Measurements from ENCODE around the gene G3BP2.
"Not testable (repeated sequence)": the region's sequence is repeated elsewhere in the genome, so short reads cannot be mapped to it uniquely, and the experiment has no call there.

Gene G3BP2

DNA sequence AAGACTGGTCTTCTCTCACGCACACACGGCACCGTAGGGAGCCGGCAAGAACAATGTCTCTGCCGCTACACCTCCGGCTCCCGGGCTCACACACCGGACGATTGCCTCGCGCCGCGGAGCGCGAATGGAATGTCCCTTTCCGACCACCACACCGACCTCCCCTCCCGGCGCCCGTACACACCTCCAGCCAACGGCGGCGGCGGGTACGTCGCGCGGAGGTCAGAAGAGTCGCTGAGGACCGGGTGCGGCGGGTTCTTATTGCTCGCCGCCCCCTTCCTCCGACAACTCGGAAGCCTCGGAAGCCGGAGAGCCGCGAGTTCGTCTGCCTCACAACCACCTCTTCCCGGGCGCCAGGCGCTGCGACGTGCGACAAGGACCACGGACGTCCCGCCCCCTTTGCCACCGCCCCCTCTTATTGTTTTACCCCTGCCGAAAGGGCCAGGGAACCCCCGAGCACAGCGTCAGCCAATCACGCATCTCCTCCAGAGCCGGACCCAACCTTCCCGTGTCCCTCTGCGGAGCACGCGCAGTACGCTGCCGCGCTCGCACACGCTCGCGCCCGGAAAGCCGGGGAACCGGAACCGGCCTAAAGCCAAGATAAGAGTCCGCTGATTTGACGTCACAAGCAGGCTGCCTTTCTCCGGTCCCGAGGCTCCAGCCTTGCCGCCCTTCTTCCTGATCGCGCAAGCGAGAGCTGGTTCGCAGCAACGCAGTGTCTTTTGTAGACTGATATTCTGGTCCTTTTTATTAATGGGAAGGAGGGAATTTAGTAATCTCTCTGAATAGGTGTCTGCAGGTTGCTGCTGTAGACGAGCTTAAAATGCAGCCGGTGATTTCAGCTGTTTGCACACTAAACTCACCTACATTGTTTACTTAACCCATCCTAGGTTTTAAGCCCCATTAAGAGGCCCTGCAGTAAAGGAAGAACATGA is at the start of gene G3BP2:
Gene G3BP2, minus strand, starts transcription at position 385 of the 932 bp plus-strand sequence. CDS start 11,386 bp downstream, outside the sequence.
- DNase-seq = peak; percentile 99

DNA sequence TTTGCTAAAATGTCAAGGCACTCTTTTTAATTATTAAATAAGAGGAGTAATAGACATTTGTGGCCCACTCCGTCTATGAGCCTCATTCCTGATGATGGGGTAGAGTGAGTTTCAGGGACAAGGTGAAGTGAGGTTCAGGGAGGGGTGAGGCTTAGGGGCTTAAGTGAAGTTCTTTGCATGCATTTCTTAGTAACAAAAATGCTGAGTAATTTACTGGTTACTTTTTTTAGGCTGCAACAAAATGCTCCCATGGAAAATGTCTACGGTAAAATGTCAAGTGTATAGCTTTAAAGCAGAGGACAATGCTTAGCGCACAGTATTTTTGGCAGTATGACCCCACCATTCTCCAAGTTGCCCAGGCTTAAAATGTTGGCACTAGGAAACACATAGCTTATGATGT is 49.2 kb upstream of the G3BP2 start:
- DNase-seq = no peak

DNA sequence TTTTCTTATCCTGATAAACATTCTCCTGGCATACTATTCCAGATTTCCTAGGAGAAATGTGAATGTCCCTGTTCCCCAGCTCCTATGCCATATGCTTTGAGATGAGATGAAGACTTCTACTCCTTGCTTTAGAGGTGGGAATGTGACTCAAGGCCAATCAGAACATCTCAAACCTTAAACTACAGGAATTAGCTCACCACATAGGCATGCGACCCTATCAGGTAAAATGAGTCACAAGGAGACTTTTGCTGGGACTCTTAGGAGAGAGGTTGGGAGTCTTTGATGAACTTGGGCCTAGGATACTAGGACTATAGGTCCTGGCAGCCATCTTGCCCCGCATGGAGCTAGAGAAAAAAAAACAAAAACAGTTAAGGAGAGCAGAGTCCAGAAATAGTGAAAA is 45.3 kb upstream of the G3BP2 start:
- no peak for DNase-seq

DNA sequence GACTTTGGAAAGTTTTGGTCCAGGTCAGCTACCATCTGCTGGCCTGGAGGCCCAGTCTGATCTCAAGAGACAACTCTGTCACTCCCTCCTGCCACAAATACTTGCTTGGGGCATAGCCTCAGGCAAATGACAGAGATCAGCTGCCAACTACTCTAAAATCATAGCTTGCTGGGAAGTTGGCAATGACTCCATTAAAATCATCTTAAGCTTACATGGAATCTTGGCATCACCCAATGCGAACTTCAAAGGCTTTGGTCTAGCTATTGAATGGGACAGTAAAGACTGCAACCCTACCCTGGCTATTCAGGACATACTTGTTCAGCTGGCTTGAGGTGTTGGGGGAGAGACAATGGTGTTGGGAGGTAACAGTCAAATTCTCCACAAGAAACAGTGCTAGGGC is 44.2 kb upstream of the G3BP2 start:
- DNase-seq = no peak

DNA sequence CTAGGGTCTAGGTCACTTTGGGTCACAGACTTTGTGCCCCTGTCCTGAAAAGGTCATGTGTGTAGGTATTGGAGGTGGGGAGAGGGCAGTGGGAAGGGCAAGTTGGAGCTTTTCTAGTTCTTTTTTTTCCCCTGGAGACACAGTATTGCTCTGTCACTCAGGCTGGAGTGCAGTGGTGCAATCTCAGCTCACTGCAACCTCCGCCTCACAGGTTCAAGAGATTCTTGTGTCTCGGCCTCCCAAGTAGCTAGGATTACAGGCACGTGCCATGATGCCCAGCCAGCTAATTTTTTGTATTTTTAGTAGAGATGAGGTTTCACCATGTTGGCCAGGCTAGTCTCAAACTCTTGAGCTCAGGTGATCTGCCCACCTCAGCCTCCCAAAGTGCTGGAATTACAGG is 42.8 kb upstream of the G3BP2 start:
- not testable (repeated sequence) for DNase-seq

DNA sequence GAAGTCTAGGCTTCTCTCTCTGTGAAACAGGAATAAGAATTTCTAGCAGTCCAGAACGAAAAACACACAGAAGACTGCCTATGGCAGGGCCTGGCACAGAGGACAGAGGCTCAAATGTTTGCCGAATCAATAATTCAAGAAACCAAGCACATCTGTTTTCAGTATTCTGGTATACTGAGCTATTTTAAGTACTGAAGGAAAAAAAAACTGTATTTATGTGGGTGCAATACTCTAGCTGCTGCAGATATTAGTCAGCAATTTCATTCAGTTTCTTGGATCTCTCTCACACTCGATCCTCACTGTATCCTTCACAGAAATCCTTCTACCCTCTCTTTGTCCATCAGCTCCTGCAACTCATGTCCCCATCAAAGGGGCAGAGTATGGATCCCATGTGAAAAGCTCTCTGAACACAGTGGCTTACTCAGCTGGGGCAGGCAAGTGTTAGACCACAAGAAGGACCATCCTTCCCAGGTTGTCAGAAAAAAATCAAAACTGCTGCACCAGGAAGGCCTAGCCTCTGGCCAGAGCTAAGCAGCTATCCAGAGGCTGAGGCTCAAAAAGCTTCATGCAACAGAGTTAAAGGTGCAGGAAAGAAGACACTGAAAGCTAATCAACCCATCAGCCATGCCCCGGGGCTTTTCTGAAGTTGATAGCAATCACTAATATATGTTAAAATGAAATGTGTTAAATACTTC is 42.0 kb upstream of the G3BP2 start:
- no peak for DNase-seq

DNA sequence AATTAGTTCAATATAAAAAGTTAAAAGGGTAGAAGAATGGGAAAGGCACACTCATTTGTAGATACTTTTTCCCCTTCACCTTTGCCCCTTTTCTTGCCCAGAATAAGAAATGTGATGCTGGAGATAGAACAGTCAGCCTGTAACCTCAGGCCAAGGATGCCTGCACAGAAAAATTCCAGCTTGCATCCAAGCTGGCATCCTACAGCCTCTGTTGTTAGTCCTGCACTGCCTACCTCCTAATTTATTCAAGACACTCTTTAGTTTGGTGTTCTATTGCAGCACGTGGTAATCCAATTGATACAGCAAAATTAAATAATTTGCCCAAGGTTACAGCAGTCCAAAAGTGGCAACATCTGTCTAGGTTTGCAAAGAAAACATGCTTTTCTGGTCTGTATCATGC is 41.5 kb upstream of the G3BP2 start:
- no peak for DNase-seq

DNA sequence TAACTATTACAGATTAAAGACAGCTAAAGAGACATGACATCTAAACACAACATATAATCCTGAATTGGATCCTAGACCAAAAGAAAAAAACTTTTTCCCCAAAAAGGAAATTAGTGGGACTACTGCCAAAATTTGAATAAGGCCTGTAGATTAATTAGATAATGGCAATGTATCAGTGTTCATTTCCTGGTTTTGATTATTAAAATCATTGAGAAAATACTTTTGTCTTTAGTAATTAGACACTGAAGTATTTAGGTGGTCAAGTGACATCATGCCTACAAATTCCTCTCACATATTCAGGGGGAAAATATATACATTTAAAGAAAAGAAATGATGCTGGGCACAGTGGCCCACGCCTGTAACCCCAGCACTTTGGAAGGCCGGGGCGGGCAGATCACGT is 40.8 kb upstream of the G3BP2 start:
- no peak for DNase-seq

DNA sequence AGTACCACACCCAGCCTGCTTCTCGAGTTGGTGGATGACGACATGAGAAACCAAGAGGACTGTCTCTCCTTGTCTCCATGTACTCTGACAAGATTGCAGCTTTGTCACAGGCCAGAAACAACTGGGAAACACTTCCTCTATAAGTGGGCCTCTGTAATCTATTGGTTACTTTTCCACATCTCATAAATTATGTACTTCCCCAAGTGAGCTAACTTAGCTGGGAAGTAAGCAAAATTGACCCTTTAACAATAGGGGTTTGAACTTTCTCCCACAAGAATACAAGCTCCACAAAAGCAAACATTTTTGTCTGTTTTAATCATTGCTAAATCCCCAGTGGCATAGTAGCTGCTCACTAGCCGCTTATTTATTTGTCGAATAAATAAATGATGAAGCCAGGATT is 37.0 kb upstream of the G3BP2 start:
- DNase-seq = no peak

DNA sequence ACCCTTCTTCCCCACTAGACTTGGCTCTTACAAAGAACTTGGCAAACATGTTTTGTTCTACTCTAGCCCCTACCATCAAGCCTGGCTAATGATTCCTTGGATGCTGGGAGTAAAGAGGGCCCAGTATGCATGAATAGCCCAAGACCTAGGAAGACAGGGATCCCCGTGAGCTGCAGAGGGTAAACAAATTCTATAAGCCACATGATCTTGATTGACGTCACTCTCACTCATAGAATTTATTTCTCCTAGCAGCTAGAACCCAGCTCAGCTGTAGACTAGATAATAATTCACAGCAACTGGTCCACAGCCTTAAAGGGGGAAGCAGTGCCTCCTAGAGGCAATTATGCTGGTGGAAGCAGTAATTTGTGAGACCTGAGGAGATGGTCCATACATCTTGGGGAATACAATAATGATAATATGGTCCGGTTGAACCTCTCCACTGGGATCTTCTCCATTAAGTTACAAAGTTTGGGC is 35.0 kb upstream of the G3BP2 start:
- DNase-seq = peak; percentile 72

DNA sequence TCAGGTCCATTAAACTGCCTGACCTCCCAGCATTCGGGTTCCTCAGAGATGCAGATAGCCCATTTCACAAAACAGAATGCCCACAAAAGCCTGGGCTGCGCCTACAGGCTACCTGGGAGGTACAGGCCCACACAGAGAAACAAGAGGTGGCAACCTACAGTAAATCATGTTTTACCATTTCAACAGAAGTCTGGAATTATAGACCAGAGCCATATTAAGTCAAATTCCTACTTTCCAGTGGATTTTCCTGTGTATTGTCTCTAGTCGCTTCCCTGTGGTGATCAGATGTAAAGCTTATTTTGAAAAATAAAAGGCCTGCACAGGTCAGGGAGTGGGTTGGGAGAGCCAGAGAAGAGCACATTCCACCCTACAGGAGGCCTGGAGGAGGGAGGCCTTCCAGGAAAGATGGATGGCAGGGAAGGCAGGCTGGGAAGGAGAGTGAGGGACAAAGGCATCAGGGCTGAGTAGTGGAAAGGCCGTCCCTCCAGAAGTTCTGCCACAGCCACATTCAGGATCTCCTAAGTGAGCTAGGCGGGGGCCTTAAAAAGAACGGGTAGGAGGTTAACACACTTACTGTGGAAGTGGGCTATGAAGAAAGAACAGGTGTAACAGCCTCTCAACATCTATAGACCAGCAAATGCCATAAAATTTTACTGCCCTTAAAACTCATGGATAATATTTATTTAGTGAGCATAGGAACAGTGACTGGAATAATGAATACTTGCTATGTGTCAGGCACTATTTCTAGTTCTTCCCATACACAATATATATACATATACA is 32.2 kb upstream of the G3BP2 start:
- DNase-seq = no peak

DNA sequence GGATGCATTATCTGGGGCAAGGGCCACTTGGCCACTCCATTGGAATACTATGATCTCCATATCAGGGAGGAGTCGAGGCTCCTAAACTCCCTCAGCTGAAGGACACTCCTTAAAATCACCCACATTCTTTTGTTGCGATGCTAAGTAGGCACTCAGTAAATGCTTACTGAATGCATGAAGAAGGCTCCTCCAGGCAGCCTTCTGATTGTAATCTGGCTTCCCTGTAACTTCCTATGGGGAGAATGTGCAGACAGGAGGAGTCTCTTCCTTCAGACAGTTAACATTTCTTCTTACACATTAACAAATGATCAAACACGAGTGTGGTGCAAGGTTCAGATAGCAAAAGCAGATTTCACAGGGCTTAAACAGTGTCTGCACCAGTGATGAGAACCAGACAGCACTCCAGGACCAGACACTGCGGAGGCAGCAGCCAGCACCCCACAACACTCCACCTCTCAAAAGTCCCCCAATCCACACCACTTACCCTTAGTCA is 29.8 kb upstream of the G3BP2 start:
- no peak for DNase-seq

DNA sequence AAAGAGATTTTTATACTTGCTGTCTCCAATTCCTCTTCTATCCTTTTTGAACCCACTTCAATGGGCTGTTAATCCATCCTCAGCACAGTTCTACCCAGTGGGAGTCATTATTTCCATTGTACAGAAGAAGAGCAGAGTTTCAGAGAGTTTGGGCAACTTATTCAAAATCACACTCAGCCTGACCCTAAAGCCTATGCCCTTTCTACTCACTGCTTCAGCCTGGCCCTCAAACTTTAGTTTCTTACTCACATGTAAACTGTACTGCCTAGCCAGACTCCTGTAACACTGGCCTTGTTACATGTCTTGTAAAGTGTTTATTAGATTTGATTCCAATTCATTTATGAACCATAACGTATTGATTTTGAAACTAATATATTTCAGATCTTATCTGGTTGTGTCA is 26.1 kb upstream of the G3BP2 start:
- no peak for DNase-seq

DNA sequence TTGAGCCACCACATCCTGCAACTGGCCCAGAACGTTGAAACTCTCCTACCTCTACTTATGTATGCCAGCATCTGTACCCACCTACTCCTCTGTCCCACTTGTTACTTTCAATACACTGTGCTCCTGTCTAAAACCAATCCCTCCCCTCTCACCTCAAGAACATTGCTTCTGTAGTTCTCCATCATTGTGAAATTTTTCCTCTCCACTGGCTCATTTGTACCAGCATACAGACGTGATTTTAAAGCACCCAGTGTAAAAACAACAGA is 25.7 kb upstream of the G3BP2 start:
- DNase-seq = no peak

DNA sequence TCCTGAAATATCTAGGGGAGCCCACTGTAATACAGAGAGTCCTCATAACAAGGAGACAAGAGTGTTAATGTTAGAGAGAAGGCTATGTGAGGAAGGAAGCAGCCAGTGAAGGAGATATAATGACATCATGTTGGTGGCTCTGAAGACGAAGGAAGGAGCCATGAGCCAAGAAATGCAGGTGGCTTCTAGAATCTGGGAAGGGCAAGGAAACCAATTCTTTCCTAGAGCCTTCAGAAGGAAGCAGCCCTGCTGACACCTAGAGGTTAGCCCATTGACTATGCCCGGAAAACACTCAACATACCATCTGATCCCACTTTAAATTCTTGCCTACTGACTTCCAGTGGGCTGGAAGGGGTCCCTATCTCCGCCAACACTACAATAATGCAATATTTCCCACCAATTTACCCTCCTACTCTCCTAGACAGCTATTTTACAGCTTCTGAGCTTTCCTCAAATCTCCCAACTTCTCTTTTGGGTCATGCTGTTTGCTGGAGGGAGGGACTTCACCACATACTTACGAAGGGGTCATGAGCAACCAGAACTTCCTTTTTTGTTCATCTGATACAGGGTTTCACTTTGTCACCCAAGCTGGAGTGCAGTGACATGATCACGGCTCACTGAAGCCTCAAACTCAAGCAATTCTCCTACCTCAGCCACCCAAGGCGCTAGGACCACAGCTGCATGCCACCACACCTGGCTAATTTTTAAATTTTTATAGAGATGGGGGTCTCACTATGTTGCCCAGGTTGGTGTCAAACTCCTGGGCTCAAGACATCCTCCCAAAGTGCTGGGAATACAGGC is 25.2 kb upstream of the G3BP2 start:
- peak; percentile 31 for DNase-seq

DNA sequence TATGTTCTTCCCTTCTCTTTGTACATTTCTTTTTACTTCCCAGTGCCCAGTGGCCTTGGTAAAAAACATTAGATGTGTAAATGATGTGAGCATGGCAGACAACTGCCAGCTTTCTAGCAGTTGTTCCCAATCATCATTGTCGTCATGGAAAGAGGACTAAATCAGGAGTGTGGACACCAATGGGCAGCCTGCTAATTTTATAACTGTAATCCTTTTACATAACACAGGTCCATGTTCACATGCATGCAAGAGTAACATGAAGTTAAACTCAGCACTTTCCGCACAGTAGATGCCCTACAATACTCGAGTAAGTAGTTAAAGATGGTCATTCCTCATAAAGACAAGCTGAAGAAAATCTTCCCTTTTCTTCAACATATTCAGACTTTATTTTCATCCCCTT is 23.4 kb upstream of the G3BP2 start:
- no peak for DNase-seq

DNA sequence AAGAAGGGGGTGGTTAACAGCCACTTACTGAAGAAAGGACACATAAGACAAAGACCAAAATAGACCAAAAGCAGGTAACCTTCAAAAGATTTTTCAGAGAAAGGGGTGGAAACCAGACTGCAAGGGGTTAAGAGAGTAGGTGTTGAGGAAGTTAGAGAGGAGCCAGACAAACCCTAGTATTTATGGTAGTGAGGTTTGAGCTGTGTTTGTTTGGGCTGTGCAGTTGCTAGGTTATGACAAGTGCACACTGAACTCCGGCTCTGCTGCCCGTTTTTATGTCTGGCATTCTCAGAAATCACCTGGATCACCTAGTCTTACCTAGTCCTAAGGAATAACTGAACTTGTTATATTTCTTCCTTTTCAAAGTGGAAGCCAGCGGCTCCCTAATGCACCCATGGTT is 22.9 kb upstream of the G3BP2 start:
- DNase-seq = peak; percentile 48

DNA sequence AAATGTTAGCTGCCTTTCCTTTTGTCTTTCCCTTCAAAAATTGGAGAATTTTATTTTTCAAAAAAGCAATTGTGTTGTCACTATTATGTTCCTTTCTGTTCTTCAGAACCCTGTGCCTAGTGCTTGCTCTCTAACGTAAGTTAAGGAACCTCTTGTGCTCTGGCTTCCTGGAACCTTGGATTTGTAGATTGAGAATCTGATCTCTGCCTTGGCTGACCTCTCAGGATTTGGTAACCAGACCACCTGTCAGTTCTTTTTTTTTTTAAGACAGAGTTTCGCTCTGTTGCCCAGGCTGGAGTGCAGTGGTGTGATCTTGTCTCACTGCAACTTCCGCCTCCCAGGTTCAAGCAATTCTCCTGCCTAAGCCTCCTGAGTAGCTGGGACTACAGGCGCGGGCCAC is 18.9 kb upstream of the G3BP2 start:
- not testable (repeated sequence) for DNase-seq

DNA sequence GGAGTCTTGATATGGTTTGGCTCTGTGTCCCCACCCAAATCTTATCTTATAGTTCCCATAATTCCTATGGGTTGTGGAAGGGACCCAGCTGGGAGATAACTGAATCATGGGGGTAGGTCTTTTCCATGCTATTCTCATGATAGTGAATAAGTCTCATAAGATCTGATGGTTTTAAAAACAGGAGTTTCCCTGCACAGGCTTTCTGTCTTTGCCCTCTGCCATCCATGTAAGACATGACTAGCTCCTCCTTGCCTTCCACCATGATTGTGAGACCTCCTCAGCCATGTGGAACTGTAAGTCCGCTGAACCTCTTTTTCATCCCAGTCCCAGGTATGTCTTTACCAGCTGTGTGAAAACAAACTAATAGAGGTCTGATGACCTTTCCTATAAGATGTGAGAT is 13.9 kb upstream of the G3BP2 start:
- DNase-seq = not testable (repeated sequence)

DNA sequence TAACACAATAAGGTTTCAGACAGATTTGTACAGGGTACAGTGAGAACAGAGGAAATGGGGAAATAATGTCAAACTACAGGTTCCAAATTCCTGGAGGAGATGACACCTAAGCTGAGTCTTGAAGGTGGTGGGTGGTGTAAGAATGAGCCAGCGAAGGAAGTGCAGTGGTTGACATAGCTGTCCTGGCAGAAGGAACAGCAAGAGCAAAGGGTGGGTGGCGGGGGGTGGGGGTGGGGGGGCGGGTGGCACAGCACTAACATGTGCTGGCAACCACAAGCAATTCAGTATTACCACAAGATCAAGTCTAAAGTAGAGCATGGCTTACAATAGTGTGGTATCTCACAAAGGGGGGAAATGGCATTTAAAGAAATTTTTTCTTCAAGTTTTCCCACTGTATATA is 13.1 kb upstream of the G3BP2 start:
- peak; percentile 32 for DNase-seq

DNA sequence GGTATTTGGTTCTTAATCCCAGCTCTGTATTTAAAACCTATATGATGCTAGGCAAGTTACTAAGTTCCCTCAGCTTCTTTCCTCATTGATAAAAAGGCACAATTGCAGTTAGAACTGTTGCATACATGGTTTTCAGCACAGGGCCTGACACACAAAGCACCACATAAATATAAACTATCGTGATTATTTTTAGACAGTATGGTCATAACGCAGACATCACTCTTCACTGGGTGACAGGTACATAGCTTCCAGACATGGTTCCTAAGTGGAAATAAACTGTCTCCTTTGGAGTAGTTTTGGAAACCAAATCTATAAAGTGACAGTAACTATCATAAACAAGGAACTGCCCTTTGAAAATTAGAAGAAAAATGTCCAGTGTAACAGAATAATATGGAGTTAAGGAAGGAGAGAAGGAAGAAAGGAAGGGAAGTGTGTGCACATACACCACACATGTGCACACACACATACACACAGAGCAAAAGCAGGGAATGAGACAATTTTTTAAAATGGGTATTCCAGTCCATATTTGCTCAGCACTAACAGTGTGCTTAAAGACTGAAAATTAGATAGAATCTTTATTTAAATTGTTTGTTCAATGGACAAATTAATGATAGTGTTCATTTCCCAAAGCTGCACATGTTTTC is 12.5 kb upstream of the G3BP2 start:
- DNase-seq = no peak
